Thyroid gland (tissue), 4 donors: Measurements from ENCODE around the gene BRAF.

Source experiments
- POLR2A ChIP-seq, 2 donors: fragments of 450-650 bp; IDR thresholded peaks; one replicate each; pipeline ENCODE4 v1.6.1; 2017; ENCODE audit warnings: antibody characterized with exemption in 2 of 2, mild to moderate bottlenecking in 2 of 2, moderate library complexity in 1 of 2
- TF ChIP-seq, protein P1 (sequence below), 6 experiments: fragments of 200-600 bp in 3 of 6; fragments of 450-650 bp in 3 of 6; sonication (generic) in 3 of 6; IDR thresholded peaks; one replicate each; pipeline ENCODE4 v1.5.1; 2016 to 2019; ENCODE audit warnings: antibody characterized with exemption in 6 of 6, mild to moderate bottlenecking in 2 of 6, inconsistent platforms in 1 of 6, moderate library complexity in 1 of 6

DNA sequence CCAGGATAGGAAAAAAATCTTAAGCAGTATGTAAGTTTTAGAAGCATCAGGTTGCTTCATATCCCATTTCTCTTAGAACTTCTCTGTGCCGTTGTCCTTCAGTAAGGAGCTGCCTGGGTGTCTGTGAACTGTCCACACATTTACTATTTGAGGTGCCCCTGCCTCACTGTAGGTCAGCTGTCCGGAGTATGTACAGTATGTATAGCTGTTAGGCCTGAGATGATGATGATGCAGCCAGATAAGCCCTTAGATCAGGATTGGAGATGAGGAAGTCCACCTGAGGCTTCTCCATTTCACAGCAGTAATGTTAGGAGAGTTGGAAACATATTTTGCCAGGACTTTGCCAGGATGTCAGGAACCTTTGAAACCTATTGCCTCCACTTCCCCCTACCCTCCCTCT, 220.5 kb downstream of the BRAF start:
- TF ChIP-seq, protein P1, sequence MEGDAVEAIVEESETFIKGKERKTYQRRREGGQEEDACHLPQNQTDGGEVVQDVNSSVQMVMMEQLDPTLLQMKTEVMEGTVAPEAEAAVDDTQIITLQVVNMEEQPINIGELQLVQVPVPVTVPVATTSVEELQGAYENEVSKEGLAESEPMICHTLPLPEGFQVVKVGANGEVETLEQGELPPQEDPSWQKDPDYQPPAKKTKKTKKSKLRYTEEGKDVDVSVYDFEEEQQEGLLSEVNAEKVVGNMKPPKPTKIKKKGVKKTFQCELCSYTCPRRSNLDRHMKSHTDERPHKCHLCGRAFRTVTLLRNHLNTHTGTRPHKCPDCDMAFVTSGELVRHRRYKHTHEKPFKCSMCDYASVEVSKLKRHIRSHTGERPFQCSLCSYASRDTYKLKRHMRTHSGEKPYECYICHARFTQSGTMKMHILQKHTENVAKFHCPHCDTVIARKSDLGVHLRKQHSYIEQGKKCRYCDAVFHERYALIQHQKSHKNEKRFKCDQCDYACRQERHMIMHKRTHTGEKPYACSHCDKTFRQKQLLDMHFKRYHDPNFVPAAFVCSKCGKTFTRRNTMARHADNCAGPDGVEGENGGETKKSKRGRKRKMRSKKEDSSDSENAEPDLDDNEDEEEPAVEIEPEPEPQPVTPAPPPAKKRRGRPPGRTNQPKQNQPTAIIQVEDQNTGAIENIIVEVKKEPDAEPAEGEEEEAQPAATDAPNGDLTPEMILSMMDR (IDR thresholded peaks at IDR 0.05), result no peak
- no peak for TF ChIP-seq POLR2A (IDR thresholded peaks at IDR 0.05)
